Right lung (tissue), 5 donors: ENCODE measurements around the gene HBEGF. TPM values are rescaled to one million over a fixed set of nuclear protein-coding genes. Genes with fewer than 3 reads are reported as not detected.

Experiments used
- DNase-seq, 2 donors: peaks; one replicate each; pipeline ENCODE4 v3.0.0-alpha.2; 2013
- polyA plus RNA-seq, 5 donors: library from polyadenylated mRNA; unstranded; fragments of 120-200 nt; gene quantifications; one replicate each; pipeline versions ENCODE4 v1.2.1 to v1.2.3, GENCODE V29; 2013; ENCODE audit warnings: inconsistent platforms in 1 of 5, low replicate concordance in 1 of 5; ENCODE audit not compliant: insufficient read length in 5 of 5, insufficient read depth in 1 of 5

HBEGF gene
- polyA plus RNA-seq, 5 donors, result 5.7 to 9.6 (median 7.6) TPM

- DNase-seq, result no peak
Measured at GRCh38 chr5:140338336-140338735, 8.1 kb downstream of the HBEGF start.

- no peak for DNase-seq
Measured at GRCh38 chr5:140337880-140338279, 8.5 kb downstream of the HBEGF start.

DNA sequence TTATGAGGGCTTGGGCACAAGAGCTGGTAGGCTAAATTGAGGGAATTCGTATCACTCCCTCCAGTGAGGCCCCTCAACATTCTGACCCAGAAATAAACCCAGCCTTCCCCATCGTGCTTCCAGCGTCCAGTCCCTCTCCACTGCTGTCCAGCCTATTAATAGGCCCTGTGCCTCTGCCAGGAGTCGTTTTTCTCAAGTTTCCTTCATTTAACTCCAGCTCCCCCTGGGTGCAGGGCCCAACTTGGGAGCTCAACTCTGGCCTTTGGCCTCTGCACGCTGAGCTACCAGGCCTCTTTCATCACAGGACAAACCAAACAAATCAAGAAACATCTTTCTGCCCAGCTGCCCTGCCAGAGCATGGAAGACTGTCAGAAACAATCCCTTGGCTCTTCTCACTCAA is 10.0 kb downstream of the HBEGF start:
- DNase-seq, result peak; percentile 58 to 67

DNA sequence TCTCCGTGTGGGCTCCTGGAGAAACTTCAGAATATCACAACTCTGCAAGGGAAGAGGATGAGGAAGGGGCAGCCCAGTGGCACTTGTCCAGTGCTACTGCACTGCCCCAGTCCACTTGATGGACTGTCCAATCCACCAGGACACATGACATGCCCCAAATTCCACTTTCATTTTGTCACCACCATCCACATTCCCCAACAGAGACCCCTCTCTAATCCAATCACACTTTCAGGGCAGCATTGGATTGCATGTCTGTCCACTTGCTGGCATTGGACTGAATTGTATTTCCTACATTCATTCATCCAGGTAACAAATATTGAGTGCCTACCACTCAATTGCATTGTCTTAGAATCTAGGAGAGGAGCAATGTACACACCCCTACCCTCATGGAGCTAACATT is 14.8 kb downstream of the HBEGF start:
- no peak for DNase-seq

DNA sequence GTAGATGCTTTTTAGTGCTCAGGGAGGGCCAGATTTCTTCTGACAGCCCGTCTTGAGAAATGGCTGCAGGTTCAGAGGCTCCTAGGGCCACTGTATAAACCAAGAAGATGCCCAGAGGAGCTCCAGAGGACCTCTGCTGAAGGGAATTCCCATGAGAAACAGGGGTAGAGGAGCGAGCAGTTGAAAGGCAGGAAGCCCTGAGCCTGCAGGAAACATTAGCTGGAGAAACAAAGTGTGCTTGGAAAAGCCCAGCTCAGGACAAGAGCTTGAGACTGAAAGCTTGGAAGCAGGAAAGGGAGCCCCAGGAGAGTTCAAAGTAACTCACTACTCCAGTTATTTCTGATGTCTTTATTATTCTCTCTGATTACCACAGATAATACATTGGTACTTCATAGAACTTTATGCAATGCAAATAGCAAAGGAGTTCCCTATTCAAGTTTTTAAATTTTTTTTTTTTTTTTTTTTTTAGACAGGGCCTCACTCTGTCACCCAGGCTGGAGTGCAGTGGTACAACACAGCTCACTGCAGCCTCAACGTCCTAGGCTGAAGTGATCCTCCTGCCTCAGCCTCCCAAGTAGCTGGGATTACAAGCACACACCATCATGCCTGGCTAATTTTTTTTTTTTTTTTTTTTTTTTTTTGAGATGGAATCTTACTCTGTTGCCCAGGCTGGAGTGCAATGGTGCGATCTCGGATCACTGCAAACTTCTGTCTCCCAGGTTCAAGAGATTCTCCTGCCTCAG is 16.5 kb downstream of the HBEGF start:
- no peak for DNase-seq

- no peak for DNase-seq
Measured at GRCh38 chr5:140328036-140328764, 18.2 kb downstream of the HBEGF start.

- DNase-seq, result no peak
Measured at GRCh38 chr5:140327589-140327988, 18.8 kb downstream of the HBEGF start.

- DNase-seq, result no peak
Measured at GRCh38 chr5:140325486-140325885, 20.9 kb downstream of the HBEGF start.

- DNase-seq, result no peak
Measured at GRCh38 chr5:140324617-140325241, 21.7 kb downstream of the HBEGF start.

- DNase-seq, result no peak
Measured at GRCh38 chr5:140324041-140324600, 22.3 kb downstream of the HBEGF start.

GRCh38 chr5:140322751-140323731 is 23.4 kb downstream of the HBEGF start:
- no peak for DNase-seq

GRCh38 chr5:140321796-140322195 is 24.6 kb downstream of the HBEGF start:
- DNase-seq, result no peak

DNA sequence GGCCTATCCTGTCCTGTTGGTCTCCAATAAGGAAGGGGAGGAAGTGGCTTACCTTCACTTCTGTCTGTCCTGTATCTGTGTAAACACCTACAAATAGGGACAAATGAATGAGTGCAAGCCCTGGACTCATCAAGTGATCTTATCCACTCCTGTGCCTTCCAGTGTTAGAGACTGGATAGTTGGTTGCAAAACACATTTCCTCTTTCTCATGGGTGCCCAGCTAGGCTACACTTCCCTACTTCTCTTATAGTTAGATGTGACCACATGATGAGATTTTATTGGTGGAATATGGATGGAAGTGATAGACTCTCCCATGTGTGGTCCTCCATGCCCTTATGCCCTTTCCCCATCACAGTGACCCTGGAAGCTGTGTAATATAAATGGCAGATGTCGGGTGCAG is 26.6 kb downstream of the HBEGF start:
- DNase-seq, result no peak

DNA sequence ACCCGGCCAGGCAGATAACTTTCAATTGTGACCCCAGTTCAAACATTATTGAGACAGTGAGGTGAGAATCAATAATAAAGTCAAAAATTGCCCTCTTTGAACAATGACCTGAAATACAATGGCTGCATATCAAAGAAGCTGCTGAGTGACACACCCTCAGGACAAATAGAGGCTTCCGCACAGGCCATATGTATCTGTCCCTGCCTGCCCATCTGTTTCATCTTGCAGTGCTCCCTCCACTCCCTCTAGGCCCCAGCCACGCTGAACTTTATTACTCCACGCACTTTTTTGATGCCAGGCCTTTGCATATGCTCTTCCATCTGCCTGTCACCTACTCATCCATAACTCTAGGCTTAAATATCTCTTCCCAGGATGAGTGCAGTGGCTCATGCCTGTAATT is 27.6 kb downstream of the HBEGF start:
- DNase-seq, result no peak

- no peak for DNase-seq
Measured at GRCh38 chr5:140317859-140318258, 28.5 kb downstream of the HBEGF start.

DNA sequence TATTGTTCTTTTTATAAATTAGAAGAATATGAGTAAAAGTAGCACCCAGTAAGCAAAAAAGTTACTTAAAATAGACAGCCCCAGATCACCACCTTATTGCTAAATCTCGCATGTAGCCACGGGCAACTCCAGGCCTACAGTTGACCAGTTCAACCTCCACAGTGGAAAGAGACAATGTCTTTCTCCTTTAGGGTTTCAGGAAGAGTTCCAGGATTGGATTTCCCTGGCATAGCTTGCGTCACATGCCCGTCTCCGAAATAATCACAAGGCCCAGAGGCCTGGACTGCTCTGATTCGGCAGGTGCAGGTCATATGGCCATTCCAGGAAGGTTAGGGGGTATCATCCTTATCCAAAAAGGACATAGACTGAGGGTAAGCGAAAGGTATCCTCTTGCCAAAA is 33.6 kb downstream of the HBEGF start:
- no peak for DNase-seq

GRCh38 chr5:140312067-140312790 is 34.2 kb downstream of the HBEGF start:
- DNase-seq, result no peak

- DNase-seq, result no peak
Measured at GRCh38 chr5:140311011-140311467, 35.4 kb downstream of the HBEGF start.

DNA sequence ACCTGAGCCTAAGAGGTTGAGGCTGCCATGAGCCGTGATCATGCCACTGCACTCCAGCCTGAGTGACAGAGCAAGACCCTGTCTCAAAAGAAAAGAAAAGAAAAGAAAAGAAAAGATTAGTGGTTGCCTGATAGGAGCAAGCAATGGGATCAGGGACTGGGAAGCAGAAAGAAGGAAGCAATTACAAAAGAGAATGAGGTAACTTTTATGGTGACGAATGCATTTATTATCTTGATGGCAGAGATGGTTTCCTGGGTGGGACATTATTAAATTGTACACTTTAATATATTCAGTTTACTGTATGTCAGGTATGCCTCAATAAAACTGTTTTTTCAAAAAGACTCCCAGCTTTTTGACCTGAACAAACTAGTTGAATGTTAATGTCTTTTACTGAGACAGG is 36.0 kb downstream of the HBEGF start:
- DNase-seq, result no peak

DNA sequence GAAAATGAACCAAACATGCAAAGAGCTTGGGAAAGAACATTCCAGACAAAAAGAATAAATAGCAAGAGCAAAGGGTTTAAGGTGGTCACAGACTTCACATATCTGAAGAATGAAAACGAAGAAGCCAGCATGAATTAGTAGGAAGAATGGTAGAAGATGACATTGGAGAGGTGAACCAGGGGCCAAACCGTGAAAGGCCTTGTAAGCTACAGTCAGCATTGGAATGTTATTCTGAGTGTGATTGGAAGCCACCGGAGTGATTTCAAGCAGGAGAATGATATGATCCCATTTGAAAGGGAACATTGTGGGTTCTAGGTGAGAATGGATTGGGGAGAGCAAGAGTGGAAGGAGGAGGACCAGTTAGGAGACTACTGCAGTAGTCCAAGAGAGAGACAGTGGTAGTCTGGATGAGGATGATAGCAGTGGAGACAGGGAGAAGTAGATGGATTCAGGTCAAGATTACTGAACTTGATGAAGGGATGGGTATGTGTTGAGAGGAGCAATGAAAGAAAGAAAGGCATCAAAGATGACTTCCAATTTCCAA is 36.6 kb downstream of the HBEGF start:
- no peak for DNase-seq
